Diencephalon (tissue), 1 donor: Measurements from ENCODE around the gene EGFL6. TPM values are rescaled to one million over a fixed set of nuclear protein-coding genes. Genes with fewer than 3 reads are reported as not detected.

Experiments
- total RNA-seq: library from RNA; depleted of rRNA; stranded (reverse); fragments of >200 nt; gene quantifications from one replicate; pipeline ENCODE4 v1.2.3, GENCODE V29; 2014

Gene EGFL6, protein sequence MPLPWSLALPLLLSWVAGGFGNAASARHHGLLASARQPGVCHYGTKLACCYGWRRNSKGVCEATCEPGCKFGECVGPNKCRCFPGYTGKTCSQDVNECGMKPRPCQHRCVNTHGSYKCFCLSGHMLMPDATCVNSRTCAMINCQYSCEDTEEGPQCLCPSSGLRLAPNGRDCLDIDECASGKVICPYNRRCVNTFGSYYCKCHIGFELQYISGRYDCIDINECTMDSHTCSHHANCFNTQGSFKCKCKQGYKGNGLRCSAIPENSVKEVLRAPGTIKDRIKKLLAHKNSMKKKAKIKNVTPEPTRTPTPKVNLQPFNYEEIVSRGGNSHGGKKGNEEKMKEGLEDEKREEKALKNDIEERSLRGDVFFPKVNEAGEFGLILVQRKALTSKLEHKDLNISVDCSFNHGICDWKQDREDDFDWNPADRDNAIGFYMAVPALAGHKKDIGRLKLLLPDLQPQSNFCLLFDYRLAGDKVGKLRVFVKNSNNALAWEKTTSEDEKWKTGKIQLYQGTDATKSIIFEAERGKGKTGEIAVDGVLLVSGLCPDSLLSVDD
- total RNA-seq: 10.8 TPM

DNA sequence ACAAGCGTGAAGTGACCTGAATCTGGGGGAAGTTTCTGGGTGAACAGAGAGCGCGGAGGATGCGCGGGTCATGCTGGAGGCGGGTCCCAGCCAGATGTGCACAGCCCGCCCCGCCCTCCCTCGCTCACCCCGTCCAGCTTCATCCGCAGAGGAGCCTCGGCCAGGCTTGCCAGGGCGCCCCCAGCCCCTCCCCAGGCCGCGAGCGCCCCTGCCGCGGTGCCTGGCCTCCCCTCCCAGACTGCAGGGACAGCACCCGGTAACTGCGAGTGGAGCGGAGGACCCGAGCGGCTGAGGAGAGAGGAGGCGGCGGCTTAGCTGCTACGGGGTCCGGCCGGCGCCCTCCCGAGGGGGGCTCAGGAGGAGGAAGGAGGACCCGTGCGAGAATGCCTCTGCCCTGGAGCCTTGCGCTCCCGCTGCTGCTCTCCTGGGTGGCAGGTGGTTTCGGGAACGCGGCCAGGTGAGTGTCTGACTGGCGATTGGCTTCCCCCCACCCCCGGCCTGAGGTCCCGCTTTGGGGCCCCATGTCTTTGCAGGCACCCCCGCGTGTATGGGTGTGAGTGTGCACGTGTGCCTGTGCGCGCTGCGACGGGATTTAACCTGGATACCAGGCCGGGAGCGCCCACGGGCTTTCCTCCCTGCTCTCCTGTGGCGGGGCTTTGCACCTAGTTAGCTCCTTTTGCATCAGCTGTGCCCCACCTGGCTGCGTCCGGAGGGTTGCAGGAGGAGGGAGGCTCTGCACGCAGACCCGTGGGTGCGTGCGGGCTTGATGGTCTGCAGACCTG lies at the start of gene EGFL6:
EGFL6 (plus strand) TSS at position 123 of the 782 bp plus-strand sequence; CDS start at position 384, 261 bp downstream.

DNA sequence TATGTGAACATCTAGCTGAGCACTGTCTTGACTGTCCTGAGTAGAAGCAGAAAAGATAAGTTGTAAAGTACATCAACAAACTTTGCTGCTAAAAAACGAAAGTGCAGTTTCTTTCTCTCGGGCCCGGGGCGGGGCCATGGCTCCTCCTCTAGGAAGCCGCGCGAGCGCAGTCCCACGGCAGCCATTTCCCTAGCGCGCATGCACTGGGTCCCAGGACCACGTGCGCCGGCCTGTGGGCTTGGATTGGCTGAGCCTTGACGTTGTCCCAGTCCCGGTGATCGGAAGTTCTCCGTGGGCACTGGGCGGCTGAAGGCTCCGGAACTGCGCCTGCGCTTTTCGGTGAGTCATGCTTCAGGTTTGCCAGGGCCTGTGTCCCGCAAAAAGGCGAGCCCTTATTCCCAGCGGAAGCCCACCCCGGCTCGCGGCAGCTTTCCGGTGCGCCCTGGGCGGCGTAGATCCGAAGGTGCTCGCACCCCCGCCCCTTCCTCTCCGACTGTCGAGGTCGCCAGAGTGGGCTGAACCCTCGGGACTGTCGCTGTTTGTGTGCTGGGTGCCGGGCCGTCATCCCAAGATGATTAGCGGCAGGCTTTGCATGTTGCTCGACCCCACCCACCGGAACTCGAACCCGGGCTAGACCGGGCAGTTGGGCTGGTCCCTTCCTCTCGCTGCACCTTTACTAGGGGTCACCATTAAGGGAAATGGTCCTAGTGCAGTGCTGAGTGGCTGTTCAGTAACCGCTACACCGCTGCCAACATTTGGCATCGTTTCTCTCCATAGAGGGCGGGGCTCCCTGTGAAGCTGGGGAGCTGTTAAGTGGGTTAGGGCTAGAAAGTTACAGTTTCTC lies 83.7 kb downstream of the EGFL6 start, which contains the start of gene TCEANC:
TCEANC (plus strand) TSS at position 292 of the 844 bp plus-strand sequence. CDS start 9,368 bp downstream, outside the sequence.

Other genes with a start within 250 kb of the EGFL6 start
- not detected for gene ATXN3L, start 249.5 kb upstream of the EGFL6 start, total RNA-seq
- 10.6 TPM for gene TCEANC, start 83.5 kb downstream of the EGFL6 start, total RNA-seq
- 27.2 TPM for gene RAB9A, start 119.5 kb downstream of the EGFL6 start, total RNA-seq
- gene TRAPPC2, start 165.0 kb downstream of the EGFL6 start, total RNA-seq: 39.7 TPM
- gene OFD1, start 165.1 kb downstream of the EGFL6 start, total RNA-seq: 21.0 TPM
- 455 TPM for gene GPM6B, start 247.5 kb downstream of the EGFL6 start, total RNA-seq